Loucy (cell line): ENCODE results near the gene SLC9A3.

Source experiments
- CTCF ChIP-seq: fragments of 200-600 bp; sonication (generic); conservative IDR thresholded peaks from 2 replicates; pipeline ENCODE4 v1.5.1; 2014; ENCODE audit warnings: mild to moderate bottlenecking, antibody characterized with exemption, low read length
- EZH2phosphoT487 ChIP-seq: fragments of 200-600 bp; IDR thresholded peaks from 2 replicates; pipeline ENCODE4 v1.6.1; 2018; ENCODE audit warnings: antibody characterized with exemption, mild to moderate bottlenecking, moderate library complexity, borderline replicate concordance

GRCh38 chr5:477871-478270 is 46.4 kb downstream of the SLC9A3 start:
- TF ChIP-seq CTCF (no peak), EZH2phosphoT487 (no peak)
